K562 (cell line): ENCODE measurements around the gene ERVK3-1. TPM values are rescaled to one million over a fixed set of nuclear protein-coding genes. Genes with fewer than 3 reads are reported as not detected.

Experiments used
- ATAC-seq: fragments of 200-7000 bp; cut with Tn5 transposase; 3 replicates; pipeline ENCODE4 v1.9.1; 2020; ENCODE audit warnings: moderate library complexity
- BruUV-seq: library from RNA; stranded (reverse); fragments of 400-500 nt; replicated peaks from 2 replicates; lab custom pipeline; 2021; lab: Mats Ljungman, UMichigan
- CTCF ChIA-PET: fragments of 300-600 bp; formaldehyde crosslinking; extraction: SDS; loops from one replicate; lab custom pipeline; 2021; ENCODE audit warnings: low intra/inter-chr PET ratio; lab: Yijun Ruan, JAX
- POLR2A ChIA-PET: fragments of 300-600, 350-650 bp; sonication (Branson Sonifier 250); formaldehyde crosslinking; extraction: SDS; loops from one replicate; lab custom pipeline; 2021; ENCODE audit warnings: antibody characterized with exemption, inconsistent platforms; lab: Yijun Ruan, JAX
- DNase-seq, 4 experiments: peaks; one replicate each; pipeline versions ENCODE4 v3.0.0 to v3.0.0-alpha.2; 2011 to 2018; ENCODE audit warnings: low spot score in 3 of 4, mixed read lengths in 3 of 4; ENCODE audit errors: extremely low read depth in 1 of 4
- FAIRE-seq: peaks from 2 replicates; lab custom pipeline; 2011; peaks lifted over from hg19 to GRCh38; lab: Jason Lieb, UNC
- H2AFZ ChIP-seq: 2 replicates; pipeline ENCODE4 v1.6.0; 2011; ENCODE audit warnings: low read depth, low read length, control low read depth, inconsistent platforms
- H3K27ac ChIP-seq: fragments of 200-600 bp; 3 replicates; pipeline ENCODE4 v1.8.0; 2011; ENCODE audit warnings: low read depth, mild to moderate bottlenecking, control low read depth, inconsistent platforms, low read length, moderate library complexity, mixed read lengths; ENCODE audit errors: extremely low read depth
- H3K27me3 ChIP-seq, 2 experiments: fragments of 300-600 bp in 1 of 2; 2 replicates in 1 of 2; 3 replicates in 1 of 2; pipeline versions ENCODE4 v1.6.0 to v1.8.0; 2011; ENCODE audit warnings: inconsistent platforms in 2 of 2, low read length in 2 of 2, mild to moderate bottlenecking in 1 of 2, mixed read lengths in 1 of 2, moderate library complexity in 1 of 2; ENCODE audit not compliant: control insufficient read depth in 2 of 2, insufficient read depth in 2 of 2
- H3K36me3 ChIP-seq: fragments of 300-600 bp; 3 replicates; pipeline ENCODE4 v1.8.0; 2011; ENCODE audit warnings: mild to moderate bottlenecking, low read length, inconsistent platforms; ENCODE audit not compliant: control insufficient read depth, insufficient read depth
- H3K4me1 ChIP-seq, 2 experiments: fragments of 200-600 bp in 1 of 2; replicated peaks in 1 of 2; 2 replicates in 1 of 2; 3 replicates in 1 of 2; pipeline versions ENCODE4 v1.5.1 to v1.8.0; 2011; ENCODE audit warnings: inconsistent platforms in 2 of 2, low read length in 2 of 2, mild to moderate bottlenecking in 1 of 2, mixed read lengths in 1 of 2, moderate library complexity in 1 of 2; ENCODE audit not compliant: control insufficient read depth in 2 of 2, insufficient read depth in 2 of 2
- H3K4me2 ChIP-seq: 2 replicates; pipeline ENCODE4 v1.6.1; 2011; ENCODE audit warnings: low read length, control low read depth, inconsistent platforms, mixed read lengths; ENCODE audit not compliant: insufficient read depth
- H3K4me3 ChIP-seq: fragments of 200-600 bp; sonication (generic), shearing (Covaris generic); 2 replicates; pipeline ENCODE4 v1.5.1; 2016; ENCODE audit warnings: control low read depth, inconsistent platforms
- H3K79me2 ChIP-seq: fragments of 200-600 bp; 3 replicates; pipeline ENCODE4 v1.8.0; 2011; ENCODE audit warnings: low read length, inconsistent platforms; ENCODE audit not compliant: control insufficient read depth, insufficient read depth
- H3K9ac ChIP-seq, 2 experiments: 2 replicates each; pipeline versions ENCODE4 v1.6.0 to v1.6.1; 2011; ENCODE audit warnings: low read depth in 2 of 2, low read length in 2 of 2, control low read depth in 1 of 2, inconsistent platforms in 1 of 2, mild to moderate bottlenecking in 1 of 2, mixed read lengths in 1 of 2; ENCODE audit not compliant: insufficient read depth in 1 of 2
- H3K9me1 ChIP-seq: one replicate; pipeline ENCODE4 v1.6.0; 2011; ENCODE audit warnings: inconsistent platforms, mild to moderate bottlenecking, low read length, moderate library complexity; ENCODE audit not compliant: control insufficient read depth, insufficient read depth
- H3K9me3 ChIP-seq: replicated peaks from 2 replicates; pipeline ENCODE4 v1.5.1; 2011; ENCODE audit warnings: low read depth, low read length, inconsistent platforms; ENCODE audit not compliant: control insufficient read depth, insufficient read depth
- H4K20me1 ChIP-seq: replicated peaks from 2 replicates; pipeline ENCODE4 v1.6.1; 2011; ENCODE audit warnings: low read length, inconsistent platforms, mixed read lengths; ENCODE audit not compliant: control insufficient read depth, insufficient read depth
- ARID1B ChIP-seq: fragments of 450-650 bp; IDR thresholded peaks from 2 replicates; pipeline ENCODE4 v1.6.1; 2016; ENCODE audit warnings: antibody characterized with exemption, mild to moderate bottlenecking, inconsistent platforms
- MAFF ChIP-seq: IDR thresholded peaks from 2 replicates; pipeline ENCODE4 v1.6.1; 2012; ENCODE audit warnings: low read length, improper control_type of control experiment
- NFE2L1 ChIP-seq: fragments of 450-650 bp; IDR thresholded peaks from 2 replicates; pipeline ENCODE4 v1.6.1; 2016; ENCODE audit warnings: missing genetic modification characterization, low read depth, mild to moderate bottlenecking, missing compliant biosample characterization, moderate library complexity, borderline replicate concordance
- PHB2 ChIP-seq: fragments of 450-650 bp; IDR thresholded peaks from 2 replicates; pipeline ENCODE4 v1.6.1; 2017; ENCODE audit warnings: low read depth
- TFAM ChIP-seq: fragments of 250-450 bp; sonication (Bioruptor Pico); conservative IDR thresholded peaks from 2 replicates; pipeline ENCODE4 v1.5.0; 2021; ENCODE audit warnings: mild to moderate bottlenecking, moderate library complexity
- TSC22D4 ChIP-seq: fragments of 450-650 bp; IDR thresholded peaks from 2 replicates; pipeline ENCODE4 v1.6.1; 2016; ENCODE audit warnings: missing genetic modification characterization, missing biosample characterization, control low read depth
- ZNF174 ChIP-seq: fragments of 250-450 bp; sonication (Bioruptor Pico); IDR thresholded peaks from 2 replicates; pipeline ENCODE4 v1.4.0; 2020; ENCODE audit warnings: mild to moderate bottlenecking
- WGBS: fragments of 100-300 bp; shearing (Covaris generic); methylation state at CpG from one replicate; pipeline ENCODE4 v1.1.6; 2016; ENCODE audit warnings: low coverage, mixed read lengths; ENCODE audit not compliant: insufficient coverage; ENCODE audit errors: missing lambda C conversion rate; 5-methylcytosine and 5-hydroxymethylcytosine counted together
- in situ Hi-C: fragments of 300-500 bp; cut with MboI; formaldehyde crosslinking; loops from 4 replicates; pipeline ENCODE4 v1.15.0; 2018; ENCODE audit warnings: inconsistent platforms, mixed read lengths
- intact Hi-C: fragments of 100-400 bp; cut with micrococcal nuclease; formaldehyde crosslinking; loops from 2 replicates; pipeline ENCODE4 v1.14.2; 2022
- polyA plus RNA-seq, 8 experiments: library from polyadenylated mRNA; depleted of rRNA in 4 of 8; stranded (reverse) in 5 of 8; unstranded in 3 of 8; fragments of >200 nt; fragmentation: Nextera tagmentation in 2 of 8; fragmentation: Illumina TruSeq in 1 of 8; extraction: Ambion mirVana in 2 of 8; extraction: Trizol in 1 of 8; gene quantifications; 2 replicates each; pipeline versions ENCODE4 v1.2.1 to v1.2.3, GENCODE V29; 2011 to 2014; ENCODE audit warnings: inconsistent platforms in 1 of 8, missing spikeins in 1 of 8
- total RNA-seq, 7 experiments: library from RNA; depleted of rRNA in 6 of 7; stranded (reverse); fragments of >200 nt in 6 of 7; fragmentation: Illumina TruSeq in 2 of 7; extraction: Trizol in 2 of 7; gene quantifications; 2 replicates each; pipeline versions ENCODE4 v1.2.1 to v1.2.3, GENCODE V29; 2011 to 2021; ENCODE audit warnings: low replicate concordance in 1 of 7

The ERVK3-1 gene
- total and polyA plus RNA-seq, 9 of the 15 experiments (the other 6 are each of a cell fraction or from before 2014, with no cell fraction given): 87.6 to 299 (median 119) TPM

DNA sequence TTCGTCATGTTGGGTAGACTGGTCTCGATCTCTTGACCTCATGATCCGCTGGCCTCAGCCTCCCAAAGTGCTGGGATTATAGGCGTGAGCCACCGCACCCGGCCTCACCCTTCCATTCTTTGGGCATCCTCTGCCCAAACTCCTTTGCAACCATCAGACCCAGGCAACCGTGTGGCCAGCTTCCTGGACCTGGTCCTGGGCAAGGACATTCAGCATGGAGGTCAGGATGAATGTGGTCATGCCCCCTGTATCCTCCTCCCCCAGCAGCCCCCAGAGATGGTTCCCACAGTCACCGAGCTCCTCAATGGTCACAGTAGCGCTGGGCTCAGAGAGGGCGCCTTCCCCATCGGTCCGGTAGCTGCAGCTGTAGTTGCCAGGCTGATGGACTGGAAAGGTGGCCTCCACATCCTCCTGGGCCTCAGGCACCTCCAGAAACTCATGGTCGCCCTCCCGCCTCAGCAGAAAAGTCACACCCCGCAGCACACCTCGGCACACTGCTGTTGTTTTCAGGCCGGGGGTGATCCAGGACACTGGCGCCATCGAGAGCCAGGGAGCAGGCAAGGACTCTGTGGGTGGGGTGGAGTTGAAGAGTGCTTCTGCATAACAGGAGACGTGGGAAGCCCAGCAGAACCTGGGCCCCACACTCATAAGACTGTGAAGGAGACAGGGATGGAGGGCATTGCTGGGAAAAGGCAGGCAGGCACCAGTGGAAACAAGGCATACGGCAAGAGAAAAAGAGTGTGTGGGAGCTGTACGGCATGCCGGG lies 47.0 kb downstream of the ERVK3-1 start:
- Histone ChIP-seq H3K9me1 (no peaks in the 10 kb centered on the region), H4K20me1 (no peaks in the 10 kb centered on the region), H3K36me3 (no peaks in the 10 kb centered on the region), H3K4me2 (no peak overlapping the region), H3K4me3 (no peak overlapping the region), H3K79me2 (no peaks in the 10 kb centered on the region), H3K9me3 (no peaks in the 10 kb centered on the region), H3K27me3 (no peaks in the 10 kb centered on the region), H3K4me1 (peaks cover 2 to 22% of the 10 kb centered on the region in 2 experiments; a peak in 4 of 5 replicates), H2AFZ (no peak overlapping the region), H3K9ac (peak overlapping the region in 1 of 2 experiments; percentile 64; a peak in 2 of 4 replicates), H3K27ac (no peak overlapping the region)
- WGBS: 62% methylated on average over 23 of the region's 23 CpGs
- no peak for ATAC-seq
- no TSS peak for BruUV-seq
- in situ Hi-C loops: no loop called here
- no peak for FAIRE-seq
- ChIA-PET POLR2A (interaction anchor here (0.6 to 1.2 kb wide), 3 partner anchors 10 to 22 kb away, joined by 3 to 6 read pairs (median 5); partner anchors contain the start of gene ZNF497), CTCF (no interaction called here)
- no peak for DNase-seq
- TF ChIP-seq ARID1B (no peak), TSC22D4 (tag) (no peak), PHB2 (no peak), TFAM (no peak), NFE2L1 (no peak), ZNF174 (CRISPR knock-in tag) (no peak), MAFF (no peak)
- intact Hi-C loops: no loop called here
